ENCODE data around the gene RALA.

The RALA gene

GRCh38 chr7:39623047-39623731 is at the start of gene RALA:
Gene RALA (plus strand): TSS chr7:39623572. CDS start chr7:39686668, 63,096 bp downstream.
- DNase-seq, result peak; percentile 92

GRCh38 chr7:39574673-39575349 is 48.6 kb upstream of the RALA start:
- DNase-seq, result no peak

- no peak for DNase-seq
Measured at GRCh38 chr7:39577229-39577874, 46.0 kb upstream of the RALA start.

- DNase-seq, result peak; percentile 83
Measured at GRCh38 chr7:39580149-39580874, 43.1 kb upstream of the RALA start.

GRCh38 chr7:39582536-39582935 is 40.8 kb upstream of the RALA start:
- DNase-seq, result no peak

- no peak for DNase-seq
Measured at GRCh38 chr7:39583539-39583938, 39.8 kb upstream of the RALA start.

GRCh38 chr7:39587393-39587792 is 36.0 kb upstream of the RALA start:
- DNase-seq, result no peak

GRCh38 chr7:39588416-39588815 is 35.0 kb upstream of the RALA start:
- no peak for DNase-seq

GRCh38 chr7:39589323-39590111 is 33.9 kb upstream of the RALA start:
- DNase-seq, result peak; percentile 74

GRCh38 chr7:39592586-39592985 is 30.8 kb upstream of the RALA start:
- peak; percentile 7 for DNase-seq

- DNase-seq, result no peak
Measured at GRCh38 chr7:39594988-39595620, 28.3 kb upstream of the RALA start.

- no peak for DNase-seq
Measured at GRCh38 chr7:39602351-39602750, 21.0 kb upstream of the RALA start.

GRCh38 chr7:39603924-39604323 is 19.4 kb upstream of the RALA start:
- DNase-seq, result no peak

GRCh38 chr7:39605087-39605486 is 18.3 kb upstream of the RALA start:
- no peak for DNase-seq

GRCh38 chr7:39606352-39606751 is 17.0 kb upstream of the RALA start:
- no peak for DNase-seq

- DNase-seq, result no peak
Measured at GRCh38 chr7:39606941-39607340, 16.4 kb upstream of the RALA start.

- no peak for DNase-seq
Measured at GRCh38 chr7:39607865-39608264, 15.5 kb upstream of the RALA start.

- no peak for DNase-seq
Measured at GRCh38 chr7:39608278-39608677, 15.1 kb upstream of the RALA start.

GRCh38 chr7:39609113-39609934 is 14.0 kb upstream of the RALA start:
- DNase-seq, result no peak

- no peak for DNase-seq
Measured at GRCh38 chr7:39609935-39610263, 13.5 kb upstream of the RALA start.

- no peak for DNase-seq
Measured at GRCh38 chr7:39613577-39613976, 9.8 kb upstream of the RALA start.

All from CD4-positive, alpha-beta T cell treated with Interleukin-17A for 1 hour (primary cell).